ENCODE measurements around the gene CGNL1. TPM values are rescaled to one million over a fixed set of nuclear protein-coding genes. Genes with fewer than 3 reads are reported as not detected.

CGNL1 gene
- polyA plus RNA-seq, 2 of the 4 experiments (the other 2 are of a cell fraction), result 1.4 to 1.8 TPM

DNA sequence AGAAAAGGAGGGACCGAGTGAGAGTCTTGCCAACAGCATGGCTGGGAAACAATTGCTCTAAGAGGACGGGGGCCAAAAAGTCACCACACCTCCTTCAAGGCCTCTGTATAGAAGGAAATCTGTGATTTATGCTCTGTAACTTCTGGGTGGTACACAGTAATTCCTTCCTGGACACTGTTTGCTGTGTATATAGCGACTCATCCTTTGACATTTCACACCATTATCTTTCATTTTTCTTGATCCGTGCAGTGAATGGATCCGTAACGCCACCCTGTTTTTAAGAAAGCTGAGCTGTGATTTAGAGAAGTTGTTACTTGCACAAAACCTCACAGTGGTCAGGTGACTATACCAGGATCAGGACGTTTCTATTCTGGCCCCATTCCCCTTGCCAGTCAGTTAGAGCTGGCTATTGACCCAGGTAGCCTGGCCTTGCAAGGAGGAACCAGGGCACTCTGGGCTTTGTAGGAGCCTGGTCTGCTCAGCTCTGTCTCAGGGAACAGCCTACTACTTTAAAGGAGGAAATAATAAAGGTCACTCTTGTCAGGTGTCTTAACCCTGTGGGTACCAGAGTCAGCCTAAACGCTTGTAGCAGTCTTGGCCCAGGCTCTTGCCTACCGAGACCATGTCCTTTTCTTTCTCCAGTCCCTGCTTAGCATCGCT lies 128.9 kb downstream of the CGNL1 start:
- Histone ChIP-seq H3K4me2 (peak overlapping the region; percentile 54), H3K4me3 (no peak overlapping the region), H3K9me3 (no peaks in the 10 kb centered on the region), H3K27ac (peak overlapping the region; percentile 41 to 64; a peak in 5 of 6 replicates), H3K4me1 (peaks cover 50% of the 10 kb centered on the region)
- CTCF ChIA-PET, result interaction anchor here (0.6 to 3.9 kb wide), 14 partner anchors 9 to 945 kb away, joined by 3 to 36 read pairs (median 4); partner anchors contain the start of gene CGNL1
- no peak for FAIRE-seq
- peak in 1 of 2 experiments; percentile 55 for DNase-seq (ENCODE audit: low read depth in 1 of 2, low spot score in 1 of 2)
- ATAC-seq, result peak; percentile 47 to 69; a peak in 5 of 6 replicates
- 38% methylated on average over 10 of the region's 10 CpGs for WGBS (ENCODE audit: missing lambda C conversion rate)
- POLR2A ChIA-PET, result no interaction called here
- peak; percentile 31; the same call in 1 of the 2 replicates for TF ChIP-seq GATA3 (IDR thresholded peaks at IDR 0.05; ENCODE audit: borderline replicate concordance)
- TF ChIP-seq, protein P1, sequence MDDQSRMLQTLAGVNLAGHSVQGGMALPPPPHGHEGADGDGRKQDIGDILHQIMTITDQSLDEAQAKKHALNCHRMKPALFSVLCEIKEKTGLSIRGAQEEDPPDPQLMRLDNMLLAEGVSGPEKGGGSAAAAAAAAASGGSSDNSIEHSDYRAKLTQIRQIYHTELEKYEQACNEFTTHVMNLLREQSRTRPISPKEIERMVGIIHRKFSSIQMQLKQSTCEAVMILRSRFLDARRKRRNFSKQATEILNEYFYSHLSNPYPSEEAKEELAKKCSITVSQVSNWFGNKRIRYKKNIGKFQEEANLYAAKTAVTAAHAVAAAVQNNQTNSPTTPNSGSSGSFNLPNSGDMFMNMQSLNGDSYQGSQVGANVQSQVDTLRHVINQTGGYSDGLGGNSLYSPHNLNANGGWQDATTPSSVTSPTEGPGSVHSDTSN (IDR thresholded peaks at IDR 0.05), result no peak
- TF ChIP-seq HEYL (CRISPR knock-in tag; IDR thresholded peaks at IDR 0.05), result no peak
- TF ChIP-seq FOSL2 (IDR thresholded peaks at IDR 0.05), result peak; percentile 47
- TF ChIP-seq FOSL2 (CRISPR knock-in tag; IDR thresholded peaks at IDR 0.05), result peak; percentile 43
- no peak for TF ChIP-seq KDM1A (IDR thresholded peaks at IDR 0.05; ENCODE audit: low read depth)
- TF ChIP-seq, protein P2, sequence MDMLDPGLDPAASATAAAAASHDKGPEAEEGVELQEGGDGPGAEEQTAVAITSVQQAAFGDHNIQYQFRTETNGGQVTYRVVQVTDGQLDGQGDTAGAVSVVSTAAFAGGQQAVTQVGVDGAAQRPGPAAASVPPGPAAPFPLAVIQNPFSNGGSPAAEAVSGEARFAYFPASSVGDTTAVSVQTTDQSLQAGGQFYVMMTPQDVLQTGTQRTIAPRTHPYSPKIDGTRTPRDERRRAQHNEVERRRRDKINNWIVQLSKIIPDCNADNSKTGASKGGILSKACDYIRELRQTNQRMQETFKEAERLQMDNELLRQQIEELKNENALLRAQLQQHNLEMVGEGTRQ (IDR thresholded peaks at IDR 0.05), result 0 out of 2 replicates have a peak, but pooled peaks have one; percentile 5
- TF ChIP-seq JUNB (IDR thresholded peaks at IDR 0.05), result peak; percentile 56
- TF ChIP-seq NR3C1 (IDR thresholded peaks at IDR 0.05), result no peak

DNA sequence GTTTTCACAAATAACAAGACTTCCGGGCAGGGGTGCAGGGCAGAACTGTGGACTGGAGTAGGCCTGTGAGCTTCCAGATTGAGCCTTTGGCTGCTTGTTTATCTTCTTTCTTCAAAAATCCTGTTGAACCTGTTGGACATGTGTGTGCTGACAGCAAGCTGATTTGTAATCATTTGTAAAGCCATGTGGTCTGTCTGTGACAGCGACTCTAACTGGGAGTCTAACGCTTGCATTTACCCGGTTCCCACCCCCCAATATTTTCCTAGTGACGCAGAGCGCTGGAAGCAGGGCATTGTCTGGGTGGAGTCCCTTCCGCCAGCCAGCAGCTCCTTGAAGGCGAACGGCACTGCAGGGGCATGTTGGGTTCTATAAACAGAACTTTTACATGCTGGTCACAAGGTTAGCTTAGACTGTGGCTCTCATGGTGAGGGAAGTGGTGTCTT lies 129.7 kb downstream of the CGNL1 start:
- WGBS (ENCODE audit: missing lambda C conversion rate), result 80% methylated on average over 9 of the region's 9 CpGs
- POLR2A ChIA-PET, result no interaction called here
- ATAC-seq (peak in 1 of 2 experiments; percentile 7; a peak in 2 of 6 replicates), DNase-seq (ENCODE audit: low read depth in 1 of 2, low spot score in 1 of 2) (peak in 1 of 2 experiments; percentile 39), FAIRE-seq (no peak)
- Histone ChIP-seq H3K4me3 (no peak overlapping the region), H3K4me1 (peaks cover 46% of the 10 kb centered on the region), H3K4me2 (peak overlapping the region; percentile 54; the same call in 2 of the 3 replicates), H3K27ac (peak overlapping the region; percentile 41 to 64; a peak in 5 of 6 replicates), H3K9me3 (no peaks in the 10 kb centered on the region)
- TF ChIP-seq, protein P3, sequence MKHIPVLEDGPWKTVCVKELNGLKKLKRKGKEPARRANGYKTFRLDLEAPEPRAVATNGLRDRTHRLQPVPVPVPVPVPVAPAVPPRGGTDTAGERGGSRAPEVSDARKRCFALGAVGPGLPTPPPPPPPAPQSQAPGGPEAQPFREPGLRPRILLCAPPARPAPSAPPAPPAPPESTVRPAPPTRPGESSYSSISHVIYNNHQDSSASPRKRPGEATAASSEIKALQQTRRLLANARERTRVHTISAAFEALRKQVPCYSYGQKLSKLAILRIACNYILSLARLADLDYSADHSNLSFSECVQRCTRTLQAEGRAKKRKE (CRISPR knock-in tag; IDR thresholded peaks at IDR 0.05; ENCODE audit: low read depth), result no peak
- TF ChIP-seq, protein P4, sequence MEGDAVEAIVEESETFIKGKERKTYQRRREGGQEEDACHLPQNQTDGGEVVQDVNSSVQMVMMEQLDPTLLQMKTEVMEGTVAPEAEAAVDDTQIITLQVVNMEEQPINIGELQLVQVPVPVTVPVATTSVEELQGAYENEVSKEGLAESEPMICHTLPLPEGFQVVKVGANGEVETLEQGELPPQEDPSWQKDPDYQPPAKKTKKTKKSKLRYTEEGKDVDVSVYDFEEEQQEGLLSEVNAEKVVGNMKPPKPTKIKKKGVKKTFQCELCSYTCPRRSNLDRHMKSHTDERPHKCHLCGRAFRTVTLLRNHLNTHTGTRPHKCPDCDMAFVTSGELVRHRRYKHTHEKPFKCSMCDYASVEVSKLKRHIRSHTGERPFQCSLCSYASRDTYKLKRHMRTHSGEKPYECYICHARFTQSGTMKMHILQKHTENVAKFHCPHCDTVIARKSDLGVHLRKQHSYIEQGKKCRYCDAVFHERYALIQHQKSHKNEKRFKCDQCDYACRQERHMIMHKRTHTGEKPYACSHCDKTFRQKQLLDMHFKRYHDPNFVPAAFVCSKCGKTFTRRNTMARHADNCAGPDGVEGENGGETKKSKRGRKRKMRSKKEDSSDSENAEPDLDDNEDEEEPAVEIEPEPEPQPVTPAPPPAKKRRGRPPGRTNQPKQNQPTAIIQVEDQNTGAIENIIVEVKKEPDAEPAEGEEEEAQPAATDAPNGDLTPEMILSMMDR (IDR thresholded peaks at IDR 0.05), result no peak
- TF ChIP-seq NR3C1 (IDR thresholded peaks at IDR 0.05) (no peak), RARB (CRISPR knock-in tag; IDR thresholded peaks at IDR 0.05) (no peak), ZSCAN20 (CRISPR knock-in tag; IDR thresholded peaks at IDR 0.05) (no peak), JUNB (IDR thresholded peaks at IDR 0.05) (no peak), ZFP36 (IDR thresholded peaks at IDR 0.05; ENCODE audit: borderline replicate concordance, partially characterized antibody) (no peak), HDAC2 (IDR thresholded peaks at IDR 0.05) (no peak), CHD2 (IDR thresholded peaks at IDR 0.05; ENCODE audit: low read length, partially characterized antibody) (no peak), FOSL2 (IDR thresholded peaks at IDR 0.05) (no peak), FOSL2 (CRISPR knock-in tag; IDR thresholded peaks at IDR 0.05) (no peak), CBX2 (IDR thresholded peaks at IDR 0.05; ENCODE audit: borderline replicate concordance, low read depth) (no peak), CEBPB (IDR thresholded peaks at IDR 0.05) (no peak), SMC3 (IDR thresholded peaks at IDR 0.05) (no peak), FOXS1 (CRISPR knock-in tag; IDR thresholded peaks at IDR 0.05) (no peak), MAX (IDR thresholded peaks at IDR 0.05) (no peak)
- TF ChIP-seq, protein P5, sequence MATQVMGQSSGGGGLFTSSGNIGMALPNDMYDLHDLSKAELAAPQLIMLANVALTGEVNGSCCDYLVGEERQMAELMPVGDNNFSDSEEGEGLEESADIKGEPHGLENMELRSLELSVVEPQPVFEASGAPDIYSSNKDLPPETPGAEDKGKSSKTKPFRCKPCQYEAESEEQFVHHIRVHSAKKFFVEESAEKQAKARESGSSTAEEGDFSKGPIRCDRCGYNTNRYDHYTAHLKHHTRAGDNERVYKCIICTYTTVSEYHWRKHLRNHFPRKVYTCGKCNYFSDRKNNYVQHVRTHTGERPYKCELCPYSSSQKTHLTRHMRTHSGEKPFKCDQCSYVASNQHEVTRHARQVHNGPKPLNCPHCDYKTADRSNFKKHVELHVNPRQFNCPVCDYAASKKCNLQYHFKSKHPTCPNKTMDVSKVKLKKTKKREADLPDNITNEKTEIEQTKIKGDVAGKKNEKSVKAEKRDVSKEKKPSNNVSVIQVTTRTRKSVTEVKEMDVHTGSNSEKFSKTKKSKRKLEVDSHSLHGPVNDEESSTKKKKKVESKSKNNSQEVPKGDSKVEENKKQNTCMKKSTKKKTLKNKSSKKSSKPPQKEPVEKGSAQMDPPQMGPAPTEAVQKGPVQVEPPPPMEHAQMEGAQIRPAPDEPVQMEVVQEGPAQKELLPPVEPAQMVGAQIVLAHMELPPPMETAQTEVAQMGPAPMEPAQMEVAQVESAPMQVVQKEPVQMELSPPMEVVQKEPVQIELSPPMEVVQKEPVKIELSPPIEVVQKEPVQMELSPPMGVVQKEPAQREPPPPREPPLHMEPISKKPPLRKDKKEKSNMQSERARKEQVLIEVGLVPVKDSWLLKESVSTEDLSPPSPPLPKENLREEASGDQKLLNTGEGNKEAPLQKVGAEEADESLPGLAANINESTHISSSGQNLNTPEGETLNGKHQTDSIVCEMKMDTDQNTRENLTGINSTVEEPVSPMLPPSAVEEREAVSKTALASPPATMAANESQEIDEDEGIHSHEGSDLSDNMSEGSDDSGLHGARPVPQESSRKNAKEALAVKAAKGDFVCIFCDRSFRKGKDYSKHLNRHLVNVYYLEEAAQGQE (IDR thresholded peaks at IDR 0.05), result no peak
- CTCF ChIA-PET, result interaction anchor here (0.6 to 3.9 kb wide), 12 partner anchors 14 to 946 kb away, joined by 3 to 36 read pairs (median 4); no protein-coding TSS in a partner anchor
